ENCODE data around the gene FES.

GRCh38 chr15:90915216-90915807, 31.0 kb downstream of the FES start:
- no peak for TF ChIP-seq EZH2 (IDR thresholded peaks at IDR 0.05; ENCODE audit: insufficient read depth, poor library complexity, severe bottlenecking)
- no peak for TF ChIP-seq EZH2phosphoT487 (IDR thresholded peaks at IDR 0.05; ENCODE audit: insufficient read depth, low read depth)
